PC-3 (cell line): ENCODE data around the gene TRPM2. TPM values are rescaled to one million over a fixed set of nuclear protein-coding genes. Genes with fewer than 3 reads are reported as not detected.

Experiments used
- ATAC-seq: fragments of 200-7000 bp; cut with Tn5 transposase; 2 replicates; pipeline ENCODE4 v1.9.1; 2020; ENCODE audit warnings: mild to moderate bottlenecking, moderate library complexity
- BruUV-seq: library from RNA; stranded (reverse); fragments of 400-500 nt; replicated peaks from 2 replicates; lab custom pipeline; 2021; lab: Mats Ljungman, UMichigan
- CTCF ChIA-PET: fragments of 300-600 bp; sonication (Branson Sonifier 250); formaldehyde crosslinking; loops from one replicate; lab custom pipeline; 2022; ENCODE audit warnings: antibody characterized with exemption; lab: Charles Lee
- POLR2A ChIA-PET: fragments of 300-600 bp; sonication (Branson Sonifier 250); formaldehyde crosslinking; loops from one replicate; lab custom pipeline; 2022; ENCODE audit warnings: antibody characterized with exemption; ENCODE audit not compliant: unreplicated experiment; lab: Charles Lee
- DNase-seq: peaks from one replicate; pipeline ENCODE4 v3.0.0-alpha.2; 2015
- H2AFZ ChIP-seq: fragments of 300-600 bp; sonication (generic); 2 replicates; pipeline ENCODE4 v1.6.0; 2016; ENCODE audit warnings: antibody characterized with exemption, low read length
- H3F3A ChIP-seq: fragments of 300-600 bp; sonication (generic); one replicate; pipeline ENCODE4 v1.6.0; 2017; ENCODE audit warnings: antibody characterized with exemption, low read length, control low read depth, mild to moderate bottlenecking; ENCODE audit not compliant: unreplicated experiment
- H3K27ac ChIP-seq: fragments of 300-600 bp; sonication (generic); 2 replicates; pipeline ENCODE4 v1.5.1; 2016; ENCODE audit warnings: mild to moderate bottlenecking, low read length
- H3K27me3 ChIP-seq: fragments of 300-600 bp; sonication (generic); 2 replicates; pipeline ENCODE4 v1.6.1; 2016; ENCODE audit warnings: low read length, mixed read lengths
- H3K36me3 ChIP-seq: fragments of 300-600 bp; sonication (generic); 2 replicates; pipeline ENCODE4 v1.6.1; 2016; ENCODE audit warnings: low read depth, mixed run types, low read length, mixed read lengths
- H3K4me1 ChIP-seq: fragments of 300-600 bp; sonication (generic); 2 replicates; pipeline ENCODE4 v1.5.1; 2016; ENCODE audit warnings: low read length; ENCODE audit not compliant: insufficient read depth
- H3K4me2 ChIP-seq: fragments of 300-600 bp; sonication (generic); 2 replicates; pipeline ENCODE4 v1.6.0; 2016; ENCODE audit warnings: low read length
- H3K4me3 ChIP-seq: fragments of 300-600 bp; sonication (generic); 2 replicates; pipeline ENCODE4 v1.5.1; 2016; ENCODE audit warnings: mild to moderate bottlenecking, low read length, mixed read lengths
- H3K79me2 ChIP-seq: fragments of 300-600 bp; sonication (generic); 2 replicates; pipeline ENCODE4 v1.6.1; 2017; ENCODE audit warnings: low read length, mixed read lengths
- H3K9ac ChIP-seq: fragments of 300-600 bp; sonication (generic); 2 replicates; pipeline ENCODE4 v1.6.0; 2016; ENCODE audit warnings: mild to moderate bottlenecking, low read length
- H3K9me2 ChIP-seq: fragments of 300-600 bp; sonication (generic); replicated peaks from 2 replicates; pipeline ENCODE4 v1.6.1; 2016; ENCODE audit warnings: mixed run types, low read length, mixed read lengths
- H3K9me3 ChIP-seq: fragments of 300-600 bp; sonication (generic); 2 replicates; pipeline ENCODE4 v1.6.1; 2016; ENCODE audit warnings: low read length, mixed read lengths
- H4K20me1 ChIP-seq: fragments of 300-600 bp; sonication (generic); 2 replicates; pipeline ENCODE4 v1.6.1; 2016; ENCODE audit warnings: low read length, mixed read lengths
- CTCF ChIP-seq: fragments of 300-600 bp; sonication (generic); conservative IDR thresholded peaks from 2 replicates; pipeline ENCODE4 v1.5.1; 2017; ENCODE audit warnings: antibody characterized with exemption, low read depth, mild to moderate bottlenecking, low read length
- EZH2 ChIP-seq: fragments of 300-600 bp; sonication (generic); IDR thresholded peaks from one replicate; pipeline ENCODE4 v1.6.1; 2017; ENCODE audit warnings: antibody characterized with exemption, mild to moderate bottlenecking, low read length; ENCODE audit not compliant: unreplicated experiment
- EZH2phosphoT487 ChIP-seq: fragments of 300-600 bp; sonication (generic); IDR thresholded peaks from 2 replicates; pipeline ENCODE4 v1.6.1; 2018; ENCODE audit warnings: mild to moderate bottlenecking, antibody characterized with exemption, low read length, borderline replicate concordance
- intact Hi-C: fragments of 100-400 bp; cut with micrococcal nuclease; formaldehyde crosslinking; loops from 2 replicates; pipeline ENCODE4 v1.9.0; 2023
- total RNA-seq: library from RNA; depleted of rRNA; stranded (reverse); fragments of >200 nt; gene quantifications from 2 replicates; pipeline ENCODE4 v1.2.3, GENCODE V29; 2014

TRPM2 gene
- total RNA-seq, 1 experiment from 2014 or later = 50.0 TPM

DNA sequence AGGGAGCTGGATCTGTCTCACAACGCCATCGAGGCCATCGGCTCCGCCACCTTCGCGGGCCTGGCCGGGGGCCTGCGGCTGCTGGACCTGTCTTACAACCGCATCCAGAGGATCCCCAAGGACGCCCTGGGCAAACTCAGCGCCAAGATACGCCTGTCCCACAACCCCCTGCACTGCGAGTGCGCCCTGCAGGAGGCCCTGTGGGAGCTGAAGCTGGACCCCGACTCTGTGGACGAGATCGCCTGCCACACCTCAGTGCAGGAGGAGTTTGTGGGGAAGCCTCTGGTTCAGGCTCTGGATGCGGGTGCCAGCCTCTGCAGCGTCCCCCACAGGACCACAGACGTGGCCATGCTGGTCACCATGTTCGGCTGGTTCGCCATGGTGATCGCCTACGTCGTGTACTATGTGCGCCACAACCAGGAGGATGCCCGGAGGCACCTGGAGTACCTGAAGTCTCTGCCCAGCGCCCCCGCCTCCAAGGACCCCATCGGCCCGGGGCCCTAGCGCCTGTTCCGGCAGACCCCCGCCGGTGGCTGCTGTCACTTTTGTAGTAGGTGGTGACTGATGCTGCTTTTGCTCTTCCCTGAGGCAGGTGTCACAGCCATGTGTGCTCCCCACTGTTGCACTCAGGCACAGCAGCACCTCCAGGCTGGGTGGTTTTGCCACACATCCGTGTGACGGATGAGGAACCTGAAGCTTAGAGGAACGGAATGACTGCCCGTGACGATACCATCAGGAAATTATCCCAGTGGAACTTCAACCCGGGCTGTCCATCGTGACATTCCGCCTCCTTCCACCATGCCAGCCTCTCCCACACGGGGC lies 103.7 kb downstream of the TRPM2 start:
- no peaks in the 10 kb centered on the region for H3K79me2 ChIP-seq
- ATAC-seq = no peak
- H3K27me3 ChIP-seq = peaks cover 3% of the 10 kb centered on the region; the same call in 1 of the 2 replicates
- H3K9me2 ChIP-seq = no peaks in the 10 kb centered on the region
- no peaks in the 10 kb centered on the region for H3K4me1 ChIP-seq
- TF ChIP-seq EZH2 = no peak
- BruUV-seq = no TSS peak
- CTCF ChIA-PET = no interaction called here
- H2AFZ ChIP-seq = no peak overlapping the region
- no peaks in the 10 kb centered on the region for H3K9me3 ChIP-seq
- DNase-seq = no peak
- no peak overlapping the region for H3K4me2 ChIP-seq
- no peak overlapping the region for H3K4me3 ChIP-seq
- no peak overlapping the region for H3K27ac ChIP-seq
- no peak overlapping the region for H3K9ac ChIP-seq
- intact Hi-C loops = loop anchor here (10.0 kb wide), 1 partner anchor 122 kb away; the partner anchor contains the start of gene CFAP410
- H4K20me1 ChIP-seq = no peaks in the 10 kb centered on the region
- POLR2A ChIA-PET = interaction anchor here (0.6 kb wide), 1 partner anchor 31 kb away, joined by 3 read pairs; no protein-coding TSS in a partner anchor
- H3F3A ChIP-seq = no peaks in the 10 kb centered on the region
- no peaks in the 10 kb centered on the region for H3K36me3 ChIP-seq

GRCh38 chr21:44458971-44459711 lies 105.7 kb downstream of the TRPM2 start:
- Histone ChIP-seq H3K9me3 (no peaks in the 10 kb centered on the region), H3K27ac (no peak overlapping the region), H4K20me1 (no peaks in the 10 kb centered on the region), H2AFZ (no peak overlapping the region), H3K4me2 (no peak overlapping the region), H3K9ac (no peak overlapping the region), H3K4me1 (no peaks in the 10 kb centered on the region), H3K79me2 (no peaks in the 10 kb centered on the region), H3K4me3 (no peak overlapping the region), H3K9me2 (no peaks in the 10 kb centered on the region), H3F3A (no peaks in the 10 kb centered on the region), H3K27me3 (no peaks in the 10 kb centered on the region), H3K36me3 (no peaks in the 10 kb centered on the region)
- DNase-seq (no peak), ATAC-seq (no peak)
- no TSS peak for BruUV-seq
- TF ChIP-seq EZH2phosphoT487 = no peak
- intact Hi-C loops = loop anchor here (10.0 kb wide), 1 partner anchor 124 kb away; the partner anchor contains the start of gene CFAP410
- CTCF ChIA-PET = no interaction called here
- POLR2A ChIA-PET = no interaction called here

- intact Hi-C loops = loop anchor here (10.0 kb wide), 1 partner anchor 125 kb away; the partner anchor contains the start of gene CFAP410
- ATAC-seq = no peak
- POLR2A ChIA-PET = no interaction called here
Observed at GRCh38 chr21:44459712-44460440, 106.5 kb downstream of the TRPM2 start.

More at GRCh38 chr21:44459712-44460440, 106.5 kb downstream of the TRPM2 start:
- Histone ChIP-seq H3K27ac (no peak overlapping the region), H3K4me3 (no peak overlapping the region), H2AFZ (no peak overlapping the region), H4K20me1 (no peaks in the 10 kb centered on the region), H3K79me2 (no peaks in the 10 kb centered on the region), H3F3A (no peaks in the 10 kb centered on the region), H3K4me1 (no peaks in the 10 kb centered on the region), H3K9me3 (no peaks in the 10 kb centered on the region), H3K9me2 (no peaks in the 10 kb centered on the region), H3K9ac (no peak overlapping the region), H3K4me2 (no peak overlapping the region), H3K36me3 (no peaks in the 10 kb centered on the region), H3K27me3 (no peaks in the 10 kb centered on the region)
- BruUV-seq = no TSS peak
- CTCF ChIA-PET = no interaction called here
- TF ChIP-seq CTCF = no peak
- TF ChIP-seq EZH2 = no peak
- TF ChIP-seq EZH2phosphoT487 = no peak
- no peak for DNase-seq
